Activated effector memory CD4-positive, alpha-beta T cell treated with anti-CD3 and anti-CD28 coated beads, Interleukin-2, amount 50 U/mL, for 16 hours (primary cell): Measurements from ENCODE around the gene ATP9B.
"Not testable (repeated sequence)": the region's sequence is repeated elsewhere in the genome, so short reads cannot be mapped to it uniquely, and the experiment has no call there.

Source experiments
- DNase-seq: peaks from one replicate; pipeline ENCODE4 v3.0.0-alpha.2; 2020

Gene ATP9B

DNA sequence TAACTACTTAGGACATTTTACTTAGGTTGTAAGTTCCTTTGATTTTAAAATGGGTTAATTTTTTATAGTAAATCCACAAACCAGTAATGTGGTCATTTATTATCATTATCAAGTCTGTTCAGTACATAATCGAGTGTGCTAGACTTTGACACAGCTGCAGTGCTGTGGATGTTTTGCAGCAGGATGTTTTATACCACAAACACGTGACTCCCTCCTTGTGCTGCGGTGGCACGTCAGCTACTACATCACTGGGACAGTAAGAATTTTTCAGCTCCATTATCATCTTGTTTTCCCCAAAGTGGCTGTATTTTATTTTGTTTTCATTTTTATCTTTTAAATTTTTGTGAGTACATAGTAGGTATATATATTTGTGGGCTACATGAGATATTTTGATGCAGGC, 70.0 kb downstream of the ATP9B start:
- peak; percentile 67 for DNase-seq

DNA sequence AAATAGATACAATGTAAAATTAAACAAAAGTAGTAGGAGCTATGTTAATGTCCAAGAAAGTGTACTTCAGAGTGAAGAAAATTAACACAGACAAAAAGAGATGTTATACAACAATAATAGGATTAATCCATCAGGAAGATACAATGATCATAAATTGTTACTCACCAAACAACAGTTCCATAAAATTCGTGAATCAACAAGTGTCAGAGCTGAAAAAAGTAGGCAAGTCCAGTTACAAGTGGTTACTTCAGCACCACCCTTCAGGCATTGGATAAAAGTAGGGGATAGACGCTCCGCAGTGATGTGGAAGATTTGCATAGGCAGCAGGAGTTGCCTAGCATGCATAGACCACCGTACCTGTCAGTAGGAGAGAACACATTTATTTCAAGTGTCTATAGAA, 77.8 kb downstream of the ATP9B start:
- DNase-seq: no peak

DNA sequence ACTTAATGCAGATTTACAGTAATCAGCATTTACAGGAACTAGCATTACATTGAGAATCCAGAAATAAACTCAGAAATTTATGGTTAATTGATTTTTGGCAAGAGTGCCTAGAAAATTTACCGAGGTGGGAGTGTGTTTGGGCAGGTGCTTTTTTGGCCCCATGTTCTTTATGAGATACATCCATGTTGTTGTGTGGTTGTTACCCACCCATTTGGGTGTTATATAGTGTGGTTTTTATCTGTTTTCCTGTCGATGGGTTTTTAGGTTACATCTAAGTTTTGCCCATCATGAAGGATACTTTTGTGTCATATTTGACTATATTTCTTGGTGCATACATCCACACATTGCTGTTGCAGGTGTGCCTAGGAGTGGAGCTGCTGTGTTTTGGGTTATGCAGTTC, 82.0 kb downstream of the ATP9B start:
- DNase-seq: no peak

DNA sequence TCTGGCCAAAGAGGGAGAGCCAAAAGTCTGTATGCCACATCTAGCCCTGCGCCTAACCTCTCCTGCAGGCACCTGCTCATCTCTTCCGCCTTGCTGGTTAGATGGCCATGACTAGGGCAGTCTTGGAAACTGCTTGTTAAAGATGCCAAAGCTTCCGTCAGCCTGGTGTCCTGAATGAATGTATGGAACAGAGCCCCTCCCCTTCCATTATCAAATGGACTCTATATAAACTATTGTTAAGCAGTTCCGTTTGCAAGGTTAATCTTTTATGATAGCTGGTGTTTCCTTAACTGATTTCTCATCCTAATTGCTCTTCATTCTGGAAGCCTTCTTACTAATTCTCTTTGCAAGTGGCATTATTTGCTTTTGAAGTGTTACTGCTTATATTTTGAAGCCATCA, 87.1 kb downstream of the ATP9B start:
- DNase-seq: no peak

DNA sequence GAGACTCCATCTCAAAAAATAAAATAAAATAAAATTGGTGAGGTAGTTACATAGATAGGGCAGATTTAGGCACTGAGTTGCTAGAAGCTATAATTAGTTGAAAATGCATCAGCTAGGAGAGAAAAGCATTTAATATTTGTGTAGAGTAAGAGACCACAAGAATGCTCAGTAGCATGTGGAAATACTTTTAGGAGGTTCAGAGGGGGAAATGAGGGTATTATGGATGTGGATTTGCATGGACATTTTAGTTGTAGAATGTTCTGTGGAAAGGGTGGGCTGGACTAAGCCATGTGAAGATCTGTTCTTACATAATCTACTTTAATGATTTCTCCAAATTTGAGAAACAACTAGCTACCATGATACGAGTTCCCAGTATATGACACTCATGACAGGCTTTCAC, 95.5 kb downstream of the ATP9B start:
- no peak for DNase-seq

DNA sequence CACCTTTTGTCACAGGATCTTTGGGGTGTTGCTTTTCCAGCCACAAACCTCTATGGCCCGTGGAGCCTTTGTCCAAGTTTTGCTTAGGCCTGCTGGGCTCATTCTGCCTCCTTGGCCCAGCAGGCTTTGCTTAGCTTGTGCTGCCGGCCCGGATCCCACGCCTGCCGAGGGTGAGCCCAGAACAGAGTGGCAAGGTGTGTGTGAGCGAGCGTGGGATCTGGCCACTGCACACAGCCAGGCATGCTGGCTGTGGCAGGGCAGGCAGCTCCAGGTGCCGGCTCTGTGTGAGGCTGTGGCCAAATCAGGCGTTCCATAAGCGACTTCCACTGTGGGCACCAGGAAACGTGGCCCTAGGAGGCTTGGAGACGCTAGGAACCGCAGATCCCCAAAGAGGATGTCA, 97.5 kb downstream of the ATP9B start:
- DNase-seq: no peak

DNA sequence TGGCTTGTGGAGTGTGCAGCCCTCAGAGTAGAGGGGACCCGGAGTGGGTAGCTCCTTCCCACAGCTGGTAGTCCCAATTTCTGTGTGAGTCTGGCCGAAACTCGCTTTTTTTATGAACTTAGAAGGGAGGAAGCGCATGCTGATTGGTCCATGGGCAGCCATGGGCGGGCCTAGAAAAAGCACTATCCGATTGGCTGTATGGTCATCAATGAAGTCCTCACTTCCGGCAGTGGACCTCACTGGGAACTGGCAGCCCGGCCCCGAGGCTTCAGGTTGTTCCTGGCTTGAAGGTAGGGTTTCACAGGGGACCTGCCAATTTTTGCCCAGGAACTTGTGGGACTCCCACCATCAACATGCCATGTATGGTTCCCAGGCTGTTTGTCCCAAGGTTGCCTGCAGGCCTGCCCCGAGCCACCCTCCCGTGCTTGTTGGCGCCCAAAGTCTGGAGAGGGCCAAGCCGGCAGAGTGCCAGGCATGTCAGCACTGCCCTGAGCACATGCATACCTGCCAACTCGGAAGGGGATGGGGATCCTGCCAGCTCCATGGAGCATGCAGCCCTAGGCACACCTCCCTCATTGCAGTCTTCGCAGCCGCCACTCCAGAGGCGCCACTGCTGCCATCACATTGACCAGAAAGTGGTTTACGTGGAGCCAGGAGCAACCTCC, 98.5 kb downstream of the ATP9B start:
- no peak for DNase-seq

DNA sequence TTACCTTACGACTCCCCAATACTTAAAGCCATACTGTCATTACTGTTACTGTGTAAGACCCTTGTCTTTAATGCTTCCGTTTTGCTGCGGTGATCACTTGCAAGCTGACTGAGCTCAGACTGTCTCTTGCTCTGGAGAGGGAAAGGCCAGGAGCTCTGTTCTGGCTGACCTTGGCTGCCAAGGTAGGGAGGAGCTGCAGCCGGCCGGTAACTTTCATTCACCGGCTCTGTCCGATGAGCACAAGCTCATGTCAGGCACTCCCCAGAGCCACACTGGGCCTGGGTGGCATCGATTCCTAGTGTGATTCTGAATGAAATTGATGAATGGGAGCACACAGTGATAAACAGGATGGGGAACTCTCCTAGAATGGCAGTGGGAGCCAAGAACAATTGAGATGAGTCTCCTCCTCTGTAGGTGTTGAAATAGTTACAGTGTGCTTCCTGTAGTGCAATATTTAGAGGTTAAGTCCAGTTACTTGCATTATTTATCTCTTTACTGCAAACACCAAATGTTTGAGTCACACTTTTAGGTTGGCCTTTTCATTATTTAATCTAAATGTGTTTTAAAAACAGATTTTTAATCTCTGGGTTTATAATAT, 100.9 kb downstream of the ATP9B start:
- DNase-seq: no peak

DNA sequence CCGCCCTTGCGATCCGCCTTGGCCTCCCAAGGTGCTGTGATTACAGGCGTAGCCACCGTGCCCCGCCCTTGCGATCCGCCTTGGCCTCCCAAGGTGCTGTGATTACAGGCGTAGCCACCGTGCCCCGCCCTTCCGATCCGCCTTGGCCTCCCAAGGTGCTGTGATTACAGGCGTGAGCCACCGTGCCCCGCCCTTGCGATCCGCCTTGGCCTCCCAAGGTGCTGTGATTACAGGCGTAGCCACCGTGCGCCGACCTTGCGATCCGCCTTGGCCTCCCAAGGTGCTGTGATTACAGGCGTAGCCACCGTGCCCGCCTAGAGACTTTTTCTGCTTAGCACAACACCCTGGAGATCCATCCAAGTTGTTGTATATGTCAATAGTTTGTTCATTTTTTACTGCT, 103.1 kb downstream of the ATP9B start:
- not testable (repeated sequence) for DNase-seq

DNA sequence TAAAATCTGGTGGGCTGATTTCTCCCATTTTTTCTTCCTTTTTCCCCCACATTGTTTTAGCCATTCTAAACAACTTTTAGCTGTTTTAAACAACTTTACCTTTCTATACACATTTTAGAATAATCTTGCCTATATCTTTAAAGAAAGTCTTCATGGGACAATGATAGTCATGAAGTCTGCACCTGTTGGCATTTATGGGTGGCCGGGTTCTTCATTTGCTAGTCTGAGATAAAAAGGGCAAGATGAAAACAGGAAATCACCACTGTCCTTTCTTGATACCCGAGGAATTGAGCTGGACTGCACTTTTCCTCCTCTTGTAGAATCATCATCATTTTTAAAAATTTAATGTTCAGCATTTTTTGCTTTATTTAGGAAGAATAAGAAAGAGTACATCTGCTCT, 104.5 kb downstream of the ATP9B start:
- no peak for DNase-seq

DNA sequence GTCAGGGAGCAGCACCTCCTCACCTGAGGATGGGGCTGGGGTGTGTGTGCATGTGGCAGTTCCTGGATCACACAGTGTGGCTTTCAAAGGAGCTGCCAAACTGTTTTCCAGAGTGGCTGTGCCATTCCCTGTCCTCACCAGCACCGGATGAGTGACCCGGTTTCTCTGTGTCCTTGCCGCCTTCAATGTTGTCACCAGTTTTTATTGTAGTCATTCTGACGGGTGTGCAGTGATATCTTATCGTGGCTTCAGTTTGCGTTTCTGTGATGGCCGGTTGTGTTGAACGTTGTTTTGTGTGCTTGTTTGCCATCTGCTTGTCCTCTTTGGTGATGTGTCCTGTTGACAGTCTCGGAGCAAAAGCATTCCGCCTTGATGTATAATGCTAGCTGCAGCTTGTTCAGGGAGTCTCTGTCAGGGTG, 108.9 kb downstream of the ATP9B start:
- no peak for DNase-seq

DNA sequence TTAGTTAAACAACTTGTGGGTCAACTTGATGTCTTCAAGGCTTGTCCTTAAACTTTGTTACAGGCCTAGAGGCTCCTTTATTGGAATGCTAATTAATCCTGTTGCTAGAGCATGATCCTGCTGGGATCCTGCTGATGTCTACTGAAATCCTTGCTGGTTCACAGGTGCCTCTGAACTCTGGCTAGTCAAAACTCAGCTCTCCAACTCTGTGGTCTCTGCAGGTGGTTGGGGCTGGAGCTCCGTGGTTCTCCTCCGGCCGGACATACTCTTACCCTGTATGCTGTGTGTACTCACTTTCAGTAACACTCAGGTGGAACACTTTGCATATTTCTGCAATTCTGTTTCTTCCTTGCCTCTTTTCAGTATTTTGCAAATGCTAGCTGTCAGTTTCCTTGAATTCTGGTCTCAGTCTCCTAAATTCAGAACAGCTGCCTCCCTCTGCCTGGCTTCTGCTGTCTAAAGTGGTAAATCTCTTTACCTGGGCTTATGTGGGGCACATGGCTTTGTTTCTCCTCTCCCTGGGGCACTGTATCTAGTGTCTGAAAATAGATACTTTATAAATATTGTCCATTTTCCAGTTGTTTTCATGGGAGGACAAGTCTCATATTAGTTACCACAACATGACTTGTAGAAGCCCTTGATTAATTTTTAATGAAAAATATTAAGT, 113.0 kb downstream of the ATP9B start:
- DNase-seq: no peak

DNA sequence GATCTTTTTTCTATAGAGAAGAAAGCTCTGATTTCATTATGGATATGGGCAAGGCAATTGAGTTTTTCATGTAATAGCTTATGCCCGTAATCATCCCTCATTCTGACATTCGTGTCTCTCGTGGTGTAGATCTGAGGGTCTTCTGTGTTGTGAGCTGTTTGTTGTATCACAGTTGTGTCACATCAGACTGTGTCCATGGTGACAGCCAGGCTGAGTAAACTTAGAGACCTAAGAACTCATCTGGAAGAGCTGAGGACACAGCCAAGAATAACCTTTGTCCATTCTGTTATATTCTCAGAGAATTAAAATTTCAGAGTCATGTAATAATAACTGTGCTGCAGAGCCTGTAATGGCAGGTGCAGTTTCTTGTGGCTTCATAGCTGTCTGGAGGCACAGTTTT, 116.5 kb downstream of the ATP9B start:
- no peak for DNase-seq

DNA sequence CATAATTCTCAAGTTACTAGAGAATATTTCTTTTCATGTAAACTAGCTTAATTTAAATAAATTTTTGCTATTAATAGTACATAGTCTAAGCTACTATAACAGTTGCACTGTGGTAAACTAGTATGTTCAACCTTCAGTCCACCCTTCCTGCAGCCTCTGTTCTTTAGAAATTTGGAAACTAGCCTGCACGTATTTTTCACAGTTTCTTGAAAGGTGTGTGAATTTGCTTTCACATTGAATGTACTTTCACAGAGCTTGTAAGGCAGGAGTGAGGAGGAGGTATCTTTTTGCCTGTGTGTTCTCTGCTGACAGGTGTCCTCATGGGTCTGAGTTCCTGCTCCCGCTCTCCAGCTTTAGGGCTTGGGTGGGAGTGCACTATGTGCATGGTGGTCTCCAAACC, 117.5 kb downstream of the ATP9B start:
- no peak for DNase-seq

DNA sequence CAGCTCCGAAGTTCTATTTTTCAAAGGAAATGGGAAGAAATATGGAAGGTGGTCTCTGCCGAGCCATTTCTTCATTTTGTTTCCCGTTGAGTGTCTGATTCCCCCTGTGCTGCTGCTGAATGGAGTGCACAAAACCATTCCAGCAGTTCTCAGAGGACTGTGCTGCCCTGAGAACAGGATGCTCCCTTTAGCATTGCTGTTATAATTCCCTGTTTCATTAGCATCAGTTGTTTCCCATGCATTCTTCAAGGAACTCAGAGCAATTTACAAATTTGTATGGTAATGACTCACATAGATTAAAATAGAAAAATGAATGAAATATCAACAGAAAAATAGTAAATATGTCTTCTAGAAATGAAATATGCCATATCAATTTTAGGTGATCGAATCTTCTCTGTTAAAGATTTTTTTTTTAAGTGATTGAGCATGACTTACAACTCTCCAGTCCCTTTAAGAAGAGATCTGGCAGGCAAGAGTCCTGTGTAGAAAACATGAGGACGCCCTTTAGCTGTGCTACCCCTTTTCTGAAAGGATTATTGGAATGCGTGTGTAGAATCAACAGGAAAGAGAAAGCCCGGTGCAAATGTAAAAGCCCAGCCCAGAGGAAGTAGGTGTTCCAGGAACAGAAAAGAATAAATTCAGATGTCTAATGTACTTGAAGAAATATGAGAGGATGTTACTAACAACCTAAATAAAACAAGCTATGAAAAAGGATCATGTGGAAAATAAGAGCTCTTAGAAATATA, 118.5 kb downstream of the ATP9B start:
- DNase-seq: no peak

DNA sequence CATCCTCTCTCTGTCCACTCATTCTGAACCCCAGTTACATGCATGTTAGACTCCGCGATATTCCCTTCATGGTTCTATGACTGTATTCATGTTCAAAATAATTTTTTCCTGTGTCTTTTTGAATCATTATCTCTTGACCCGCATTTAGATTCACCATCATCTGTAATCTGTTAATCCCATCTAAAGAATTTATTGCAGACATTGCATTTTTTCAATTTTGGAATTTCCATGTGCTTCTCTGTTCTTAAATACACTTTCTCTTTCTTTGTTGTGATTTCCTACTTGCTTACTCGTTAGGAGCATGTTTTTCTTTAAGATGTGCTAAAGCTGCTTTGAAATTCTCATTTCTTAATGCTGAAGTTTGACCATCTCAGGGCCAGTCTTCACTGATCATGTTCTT, 122.2 kb downstream of the ATP9B start:
- no peak for DNase-seq

DNA sequence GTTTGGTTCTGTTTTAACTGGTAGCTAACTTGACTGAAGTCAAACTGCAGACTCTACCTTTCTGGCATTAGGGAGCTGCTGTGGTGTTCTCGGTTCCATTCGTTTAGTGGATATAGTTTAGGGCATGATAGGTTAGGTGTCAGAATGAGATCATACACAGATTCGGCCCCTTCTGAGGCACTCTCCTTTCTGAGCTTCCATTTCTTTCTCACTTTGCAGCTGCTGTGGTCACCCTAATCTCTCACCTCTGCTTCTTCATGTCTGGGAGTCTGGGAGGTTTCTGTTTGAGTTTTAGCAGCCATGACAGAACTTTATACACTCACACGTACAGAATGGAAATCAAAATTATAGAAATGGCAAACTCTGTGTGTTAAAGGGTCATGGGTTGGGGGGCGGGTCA, 122.8 kb downstream of the ATP9B start:
- DNase-seq: no peak

DNA sequence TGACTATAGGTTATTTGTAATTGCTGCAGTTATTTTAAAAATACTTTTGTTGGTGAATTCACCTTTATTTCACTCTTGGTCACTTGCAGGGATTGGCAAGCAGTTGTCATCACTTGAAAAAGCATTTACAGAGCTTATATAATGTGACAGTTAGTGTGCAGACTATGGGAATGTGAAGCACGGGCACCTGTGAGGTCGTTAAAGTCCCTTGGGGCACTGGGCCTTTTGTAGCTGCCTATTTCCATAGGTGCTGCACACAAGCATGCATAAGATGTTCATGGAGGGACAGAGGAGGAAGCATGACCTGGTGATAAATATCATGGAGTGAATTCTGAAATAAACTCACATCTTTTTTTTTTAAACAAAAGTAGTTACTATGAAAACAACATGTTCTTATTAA, 124.6 kb downstream of the ATP9B start:
- no peak for DNase-seq

DNA sequence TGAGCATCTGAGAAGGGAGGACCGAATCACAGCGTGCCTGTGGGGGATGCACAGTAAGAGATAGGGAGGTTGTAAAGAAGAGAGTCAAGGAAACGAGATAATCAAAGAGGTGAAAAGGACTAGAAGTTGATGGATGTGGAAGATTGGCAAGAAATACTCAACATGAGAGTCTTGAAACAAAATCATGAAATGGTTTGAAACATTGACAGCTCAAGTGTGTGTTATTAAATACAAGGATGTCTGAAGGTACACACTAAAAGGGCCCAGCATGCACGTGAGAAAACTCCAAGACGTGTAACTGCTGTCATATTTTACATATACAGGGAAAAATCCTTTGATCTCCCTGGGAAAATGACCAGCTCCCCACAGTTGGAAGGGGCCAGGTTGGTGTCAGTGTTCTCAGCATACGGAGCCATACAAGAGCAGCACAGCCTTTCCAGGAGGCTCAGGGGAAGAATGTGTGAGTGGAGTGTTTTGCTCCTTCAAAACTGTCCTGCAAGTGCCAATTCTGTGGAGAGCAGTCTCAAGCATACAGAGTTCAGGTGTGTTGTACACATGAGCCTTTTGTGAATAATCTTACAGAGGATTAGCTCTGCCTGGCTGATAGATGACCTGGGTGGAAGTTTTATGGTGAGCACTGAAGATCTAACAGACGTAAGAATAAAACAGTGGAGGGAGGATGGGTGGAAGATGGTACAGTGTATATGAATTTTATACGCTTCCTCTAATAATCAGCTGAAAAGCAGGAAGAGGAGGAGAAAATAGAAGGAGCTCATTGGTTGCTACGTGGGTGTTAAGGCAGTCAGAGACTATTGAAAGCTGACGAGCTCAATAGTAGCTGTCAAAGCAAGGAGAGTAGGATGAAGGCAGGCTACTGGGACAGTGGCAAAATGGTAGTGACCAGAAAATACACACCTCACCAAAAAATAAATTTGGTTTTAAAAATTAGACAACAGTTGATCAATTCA, 126.8 kb downstream of the ATP9B start:
- DNase-seq: no peak

DNA sequence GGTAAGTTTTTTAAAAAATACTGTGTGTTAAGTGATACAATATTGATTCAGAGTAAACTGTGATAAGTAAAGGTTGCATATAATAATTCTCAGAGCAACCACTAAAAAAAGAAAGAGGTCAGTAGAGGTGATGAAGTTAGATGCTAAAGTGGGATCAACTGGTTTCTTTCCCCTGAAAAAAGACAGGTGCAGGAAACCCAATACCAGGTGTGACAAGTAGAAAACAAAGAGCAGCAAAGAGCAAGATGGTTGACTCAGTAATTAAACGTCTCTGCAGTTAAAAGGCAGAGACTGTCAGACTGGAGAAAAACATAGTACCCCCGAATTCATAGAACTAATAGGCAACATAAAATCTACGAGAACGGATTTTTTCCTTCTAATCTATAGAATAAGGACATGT, 128.3 kb downstream of the ATP9B start:
- no peak for DNase-seq

DNA sequence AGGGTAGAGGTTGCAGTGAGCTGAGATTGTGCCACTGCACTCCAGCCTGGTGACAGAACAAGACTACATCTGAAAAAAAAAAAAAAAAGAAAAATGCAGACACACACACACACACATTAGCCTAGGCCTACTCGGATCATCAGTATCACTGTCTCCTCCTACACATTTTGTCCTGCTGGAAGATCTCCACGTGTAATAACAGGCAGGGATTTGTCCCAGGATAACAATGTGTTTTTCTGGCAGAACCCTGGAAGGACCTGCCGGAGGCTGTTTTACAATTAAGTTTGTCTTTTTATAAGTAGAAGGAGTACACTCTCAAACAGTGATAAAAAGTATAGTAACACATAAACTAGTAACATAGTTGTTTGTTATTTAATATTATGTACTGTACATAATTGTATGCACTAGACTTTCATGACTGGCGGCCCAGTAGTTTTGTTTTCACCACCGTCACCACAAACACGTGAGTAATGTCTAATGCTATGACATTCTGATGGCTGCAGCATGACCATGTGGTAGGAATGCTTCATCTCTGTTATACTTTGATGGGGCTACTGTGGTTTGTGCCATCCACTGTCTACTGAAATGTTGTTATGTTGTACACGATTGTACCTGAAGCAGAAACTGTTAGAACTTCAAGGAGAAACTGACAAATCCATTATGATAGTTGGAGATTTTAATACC, 130.6 kb downstream of the ATP9B start:
- no peak for DNase-seq
